HG03442 (cell line): Measurements from ENCODE around the gene GSTO1.

Experiments
- ATAC-seq: cut with Tn5 transposase; IDR thresholded peaks from one replicate; pipeline ENCODE4 v1.9.1; 2021; ENCODE audit warnings: mild to moderate bottlenecking, moderate library complexity; ENCODE audit not compliant: unreplicated experiment

Gene GSTO1

GRCh38 chr10:104303594-104304355 lies 49.1 kb downstream of the GSTO1 start:
- no peak for ATAC-seq

- no peak for ATAC-seq
Observed at GRCh38 chr10:104304356-104304745, 49.7 kb downstream of the GSTO1 start.

DNA sequence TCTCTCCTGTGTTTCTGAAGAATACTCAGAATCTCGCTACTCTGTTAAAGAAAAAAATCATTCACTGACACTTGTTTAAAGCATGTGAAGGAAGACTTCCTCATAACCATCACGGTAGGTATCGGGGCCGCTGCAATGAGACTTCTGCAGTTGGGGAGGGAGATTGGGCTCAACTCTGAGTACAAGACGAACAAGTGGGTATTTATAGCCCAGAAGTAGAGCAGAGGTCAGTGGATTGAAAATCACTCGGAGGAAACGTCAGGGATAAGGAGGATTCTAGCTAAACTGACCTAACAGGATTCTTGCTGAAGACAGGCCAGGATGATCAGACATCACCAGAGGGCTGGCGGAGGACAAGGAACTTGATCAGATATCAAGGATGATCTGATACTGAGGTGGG lies 50.2 kb downstream of the GSTO1 start:
- ATAC-seq, result no peak

DNA sequence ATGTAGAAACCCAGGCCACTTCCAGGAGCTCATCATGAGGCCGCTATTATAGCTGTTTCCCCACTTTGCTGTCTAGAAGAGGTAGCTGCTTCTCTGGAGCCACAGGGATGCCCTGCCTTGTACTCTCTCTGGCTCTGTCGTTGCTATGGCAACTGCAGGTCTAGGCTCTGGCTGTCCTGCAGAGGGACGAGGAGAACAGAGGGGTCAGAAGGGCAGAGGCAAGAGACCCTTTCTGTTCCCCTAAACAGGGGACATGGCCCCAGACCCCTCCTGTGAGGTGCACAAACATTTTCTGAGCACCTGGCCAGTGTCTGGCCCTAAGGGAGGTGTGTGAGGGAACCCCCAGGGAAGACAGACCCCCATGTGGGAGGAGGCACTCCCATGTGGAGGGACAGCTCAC lies 52.2 kb downstream of the GSTO1 start:
- no peak for ATAC-seq

- ATAC-seq, result no peak
Observed at GRCh38 chr10:104307576-104308438, 53.1 kb downstream of the GSTO1 start.

DNA sequence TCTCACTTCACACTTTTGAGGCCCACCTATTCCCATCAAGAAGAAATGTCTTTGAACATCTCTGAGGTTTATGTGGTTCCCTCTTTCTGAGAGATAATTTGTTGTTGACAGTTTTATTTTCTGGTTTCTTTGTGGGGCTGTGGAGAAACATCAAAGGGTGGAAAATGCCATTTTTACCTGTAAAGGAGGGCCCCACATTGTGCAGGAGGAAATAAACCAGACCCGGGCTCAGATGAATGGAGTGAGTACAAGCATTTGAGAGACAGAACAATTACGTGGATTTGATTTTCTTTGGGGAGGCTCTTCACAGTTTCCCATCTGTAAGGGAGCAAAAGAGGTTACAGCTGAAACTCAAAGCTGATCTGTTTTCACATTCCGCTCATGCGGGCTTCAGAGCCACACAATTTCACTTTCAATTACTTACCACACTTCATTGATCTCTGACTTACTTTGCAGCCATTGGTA lies 53.8 kb downstream of the GSTO1 start:
- peak; percentile 76 for ATAC-seq

- no peak for ATAC-seq
Observed at GRCh38 chr10:104309980-104310978, 55.6 kb downstream of the GSTO1 start.

DNA sequence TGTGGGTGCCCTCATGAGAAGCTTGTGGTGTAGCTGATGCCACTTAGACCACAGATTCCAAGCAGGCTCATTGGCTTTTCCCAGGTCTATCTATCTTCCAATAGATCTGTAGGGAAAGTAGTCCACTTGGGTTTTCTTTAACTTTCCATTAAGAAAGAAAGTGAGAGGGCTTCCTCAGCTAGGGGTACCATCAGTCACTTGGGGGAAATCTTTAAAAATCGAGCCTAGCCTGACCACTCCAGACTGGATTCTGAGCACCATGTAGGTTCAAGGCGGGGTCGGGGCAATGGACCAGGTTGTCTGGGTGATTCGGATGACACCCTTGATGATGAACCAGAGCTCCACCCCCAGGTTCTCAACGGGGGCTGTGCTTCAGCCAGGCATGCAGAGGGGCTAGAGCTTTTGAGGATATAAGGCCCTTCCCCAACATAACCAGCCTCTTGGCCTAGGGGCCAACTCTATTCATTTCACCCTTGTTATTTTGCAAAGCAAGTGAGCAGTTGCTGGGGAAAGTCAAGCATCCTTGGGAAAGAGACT lies 56.6 kb downstream of the GSTO1 start:
- ATAC-seq, result no peak

DNA sequence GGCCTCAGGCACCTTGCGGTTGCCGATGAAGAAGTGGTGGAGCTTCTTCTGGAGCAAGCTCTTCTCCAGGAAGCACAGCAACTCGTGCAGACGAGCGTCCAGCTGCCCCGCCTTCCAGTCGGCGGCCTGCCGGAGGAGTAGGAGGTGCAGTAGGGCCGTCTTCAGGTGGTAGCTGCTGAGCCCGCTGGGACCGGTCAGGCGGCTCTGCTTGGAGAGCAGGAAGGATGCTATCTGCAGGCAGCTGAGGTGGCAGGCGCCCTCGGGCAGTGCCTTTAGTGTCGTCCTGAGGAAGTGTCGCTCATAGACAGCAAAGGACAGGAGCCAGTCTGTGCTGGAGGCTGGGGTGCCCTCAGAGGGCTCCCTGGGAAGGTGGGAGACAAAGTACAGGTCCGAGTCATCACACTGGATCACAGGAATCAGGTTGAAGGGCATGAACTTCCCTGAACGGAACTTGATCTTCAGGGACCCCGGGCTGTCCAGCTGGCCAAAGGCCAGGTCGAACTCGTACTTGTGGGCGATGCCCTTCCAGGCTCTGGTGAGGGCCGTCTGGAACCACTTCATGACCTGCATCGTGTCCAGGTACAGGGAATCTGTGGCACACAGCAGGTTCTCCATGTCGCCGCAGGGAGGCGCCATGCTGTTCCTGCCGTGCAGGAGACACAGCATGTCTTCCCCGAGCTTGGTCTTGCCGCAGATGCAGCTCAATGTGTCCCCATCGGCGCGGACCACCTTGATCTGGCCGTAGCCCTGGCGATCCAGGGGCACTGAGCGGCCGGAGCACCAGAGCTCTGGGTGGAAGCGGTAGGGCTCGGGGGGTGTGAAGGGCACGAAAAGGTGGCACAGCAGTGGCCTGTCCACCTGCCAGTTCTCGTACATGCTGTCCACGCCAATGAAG lies 60.1 kb downstream of the GSTO1 start:
- ATAC-seq, result no peak

- ATAC-seq, result no peak
Observed at GRCh38 chr10:104315486-104315921, 60.8 kb downstream of the GSTO1 start.

DNA sequence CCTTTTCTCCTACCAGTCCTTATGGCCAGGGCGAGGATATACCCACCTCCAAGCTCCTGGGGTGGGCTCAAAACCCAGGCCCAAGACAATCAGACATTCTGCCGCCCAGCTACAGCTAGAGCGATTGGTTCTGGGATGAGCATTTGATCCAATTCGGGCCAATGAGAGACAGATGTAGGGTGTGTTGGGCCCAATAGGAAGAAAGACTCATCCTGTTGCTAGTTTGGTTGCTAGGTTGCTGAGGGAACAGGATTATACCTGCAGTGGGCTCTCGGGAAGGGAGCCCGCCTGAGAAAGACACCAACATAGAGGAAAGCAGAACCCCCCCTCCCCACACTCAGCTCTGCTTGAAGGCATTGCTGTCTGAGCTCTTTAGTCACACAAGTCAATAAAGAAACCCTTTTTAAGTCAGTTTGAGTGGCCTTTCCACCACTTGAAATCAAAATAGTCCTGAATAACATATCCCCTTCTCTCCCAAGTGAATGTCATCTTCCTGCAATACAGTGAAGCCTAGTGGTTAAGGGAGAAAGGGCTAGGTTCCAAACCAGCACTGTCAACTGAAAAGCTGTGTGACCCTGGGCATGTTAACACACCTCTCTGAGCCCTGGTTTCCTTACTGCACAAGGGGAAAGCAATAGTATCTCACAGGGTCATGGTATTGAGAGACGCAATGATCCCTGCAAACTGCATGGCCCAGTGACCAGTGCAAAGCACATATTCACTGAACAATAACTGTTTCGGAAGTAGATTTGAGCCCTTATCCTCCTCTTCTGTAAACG lies 61.8 kb downstream of the GSTO1 start:
- no peak for ATAC-seq
